ENCODE measurements around the gene THSD4. TPM values are rescaled to one million over a fixed set of nuclear protein-coding genes. Genes with fewer than 3 reads are reported as not detected.

The THSD4 gene
- total and polyA plus RNA-seq, 2 of the 4 experiments (the other 2 are of a cell fraction) = 25.5 to 31.1 TPM

DNA sequence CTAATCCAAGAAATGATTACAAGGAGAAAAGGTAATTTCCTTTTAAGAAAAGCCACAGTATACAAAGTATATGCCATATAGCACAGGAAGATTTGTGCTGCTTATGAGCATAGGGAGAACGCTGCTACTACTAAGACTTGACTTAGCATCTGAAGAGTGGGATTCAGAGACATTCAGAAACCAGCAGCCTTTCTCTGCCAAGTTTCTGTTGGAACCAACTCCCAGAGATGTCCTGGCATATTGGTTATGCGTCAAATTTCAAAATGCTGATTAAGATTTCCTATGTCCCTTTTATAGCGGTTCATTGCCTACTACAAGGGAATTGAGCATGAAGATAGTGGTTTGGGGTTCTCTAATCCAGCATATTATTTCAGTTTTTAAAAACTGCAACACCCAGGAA, 700.0 kb downstream of the THSD4 start:
- no TSS peak for BruUV-seq (replicated peaks)
- CTCF ChIA-PET = no interaction called here
- Histone ChIP-seq H4K5ac (ENCODE audit: low read depth, low read length) (no peak overlapping the region), H3K9me3 (ENCODE audit: control insufficient read depth, insufficient read depth, low read length) (peaks cover 14% of the 10 kb centered on the region), H3K4me2 (ENCODE audit: low read depth, low read length) (no peak overlapping the region), H2AK9ac (replicated peaks; ENCODE audit: low read depth, low read length, poor library complexity) (no peak overlapping the region), H2AK5ac (ENCODE audit: low read depth, low read length) (no peak overlapping the region), H3K4me3 (ENCODE audit: insufficient read depth, low read depth, low read length) (no peak overlapping the region), H3K27ac (ENCODE audit: insufficient read depth, low read length) (no peak overlapping the region), H4K8ac (ENCODE audit: low read depth in 2 of 2, low read length in 2 of 2) (no peak overlapping the region), H4K20me1 (ENCODE audit: insufficient read depth, low read length) (no peaks in the 10 kb centered on the region), H4K91ac (ENCODE audit: insufficient read depth, low read depth, low read length) (no peak overlapping the region), H3K36me3 (ENCODE audit: control insufficient read depth, insufficient read depth, low read length) (peaks cover 5% of the 10 kb centered on the region), H3K9ac (ENCODE audit: low read depth, low read length) (no peak overlapping the region), H3K18ac (ENCODE audit: low read depth, low read length) (no peak overlapping the region), H2BK20ac (ENCODE audit: low read depth, low read length) (no peak overlapping the region), H3K56ac (ENCODE audit: extremely low read depth, insufficient read depth, low read length) (no peak overlapping the region), H2AFZ (replicated peaks; ENCODE audit: low read length, poor library complexity) (no peak overlapping the region), H3K79me1 (ENCODE audit: low read depth in 1 of 2, low read length in 2 of 2) (no peaks in the 10 kb centered on the region), H3K23ac (ENCODE audit: low read depth, low read length) (no peak overlapping the region), H3K4me1 (ENCODE audit: control insufficient read depth, insufficient read depth, low read length) (no peaks in the 10 kb centered on the region), H3K9me1 (ENCODE audit: insufficient read depth, low read length) (no peaks in the 10 kb centered on the region), H2BK15ac (ENCODE audit: low read depth, low read length) (no peak overlapping the region), H3K14ac (replicated peaks; ENCODE audit: low read depth, low read length) (no peak overlapping the region), H3K27me3 (ENCODE audit: control insufficient read depth, insufficient read depth, low read length) (no peaks in the 10 kb centered on the region), H2BK5ac (ENCODE audit: low read depth, low read length, poor library complexity, severe bottlenecking) (no peak overlapping the region), H3K4ac (ENCODE audit: low read depth, low read length) (no peak overlapping the region), H2BK120ac (ENCODE audit: low read depth, low read length) (no peak overlapping the region)
- TF ChIP-seq SMC3 (IDR thresholded peaks at IDR 0.05; ENCODE audit: low read depth, low read length) (no peak), RFX5 (IDR thresholded peaks at IDR 0.05; ENCODE audit: low read depth, low read length) (no peak), BHLHE40 (IDR thresholded peaks at IDR 0.05; ENCODE audit: low read depth, low read length) (no peak), NFE2L2 (IDR thresholded peaks at IDR 0.05; ENCODE audit: low read depth, low read length) (no peak), RAD21 (IDR thresholded peaks at IDR 0.05; ENCODE audit: low read length) (no peak), CEBPB (IDR thresholded peaks at IDR 0.05; ENCODE audit: low read depth, low read length) (no peak), CHD1 (IDR thresholded peaks at IDR 0.05; ENCODE audit: low read depth, low read length) (no peak), FOS (IDR thresholded peaks at IDR 0.05; ENCODE audit: low read depth, low read length) (no peak)
- TF ChIP-seq, protein P1, sequence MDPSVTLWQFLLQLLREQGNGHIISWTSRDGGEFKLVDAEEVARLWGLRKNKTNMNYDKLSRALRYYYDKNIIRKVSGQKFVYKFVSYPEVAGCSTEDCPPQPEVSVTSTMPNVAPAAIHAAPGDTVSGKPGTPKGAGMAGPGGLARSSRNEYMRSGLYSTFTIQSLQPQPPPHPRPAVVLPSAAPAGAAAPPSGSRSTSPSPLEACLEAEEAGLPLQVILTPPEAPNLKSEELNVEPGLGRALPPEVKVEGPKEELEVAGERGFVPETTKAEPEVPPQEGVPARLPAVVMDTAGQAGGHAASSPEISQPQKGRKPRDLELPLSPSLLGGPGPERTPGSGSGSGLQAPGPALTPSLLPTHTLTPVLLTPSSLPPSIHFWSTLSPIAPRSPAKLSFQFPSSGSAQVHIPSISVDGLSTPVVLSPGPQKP (IDR thresholded peaks at IDR 0.05; ENCODE audit: borderline replicate concordance, low read depth, low read length) = no peak
- TF ChIP-seq, protein P2, sequence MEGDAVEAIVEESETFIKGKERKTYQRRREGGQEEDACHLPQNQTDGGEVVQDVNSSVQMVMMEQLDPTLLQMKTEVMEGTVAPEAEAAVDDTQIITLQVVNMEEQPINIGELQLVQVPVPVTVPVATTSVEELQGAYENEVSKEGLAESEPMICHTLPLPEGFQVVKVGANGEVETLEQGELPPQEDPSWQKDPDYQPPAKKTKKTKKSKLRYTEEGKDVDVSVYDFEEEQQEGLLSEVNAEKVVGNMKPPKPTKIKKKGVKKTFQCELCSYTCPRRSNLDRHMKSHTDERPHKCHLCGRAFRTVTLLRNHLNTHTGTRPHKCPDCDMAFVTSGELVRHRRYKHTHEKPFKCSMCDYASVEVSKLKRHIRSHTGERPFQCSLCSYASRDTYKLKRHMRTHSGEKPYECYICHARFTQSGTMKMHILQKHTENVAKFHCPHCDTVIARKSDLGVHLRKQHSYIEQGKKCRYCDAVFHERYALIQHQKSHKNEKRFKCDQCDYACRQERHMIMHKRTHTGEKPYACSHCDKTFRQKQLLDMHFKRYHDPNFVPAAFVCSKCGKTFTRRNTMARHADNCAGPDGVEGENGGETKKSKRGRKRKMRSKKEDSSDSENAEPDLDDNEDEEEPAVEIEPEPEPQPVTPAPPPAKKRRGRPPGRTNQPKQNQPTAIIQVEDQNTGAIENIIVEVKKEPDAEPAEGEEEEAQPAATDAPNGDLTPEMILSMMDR (conservative IDR thresholded peaks at IDR 0.05; ENCODE audit: low read depth, low read length) = no peak
- POLR2A ChIA-PET (ENCODE audit: unreplicated experiment) = no interaction called here
- ATAC-seq (ENCODE audit: low read depth) = no peak
- WGBS, 2 experiments (ENCODE audit: extremely low coverage in 2 of 2, insufficient read length in 1 of 2) = 100% methylated on average over 1 of the region's 3 CpGs; no CpG with 5 or more reads in 1 of the 2 experiments
- dilution Hi-C loops (cut with HindIII; ENCODE audit: low sequenced_read_pairs, unreplicated experiment) = no loop called here
- no peak for DNase-seq
- in situ Hi-C loops (cut with MboI; ENCODE audit: low sequenced_read_pairs) = no loop called here
- intact Hi-C loops (cut with micrococcal nuclease) = no loop called here

Data from IMR-90 (cell line).